Stimulated activated effector memory CD8-positive, alpha-beta T cell treated with anti-CD3 and anti-CD28 coated beads, Interleukin-12 subunit alpha, Interleukin-12 subunit beta, amount 100 ng/mL, for 72 hours (primary cell): ENCODE results near the gene CTDSP2.
A peak's percentile ranks its signal among the peaks of the same experiment; 100 is the strongest.
"Not testable (repeated sequence)": the region's sequence is repeated elsewhere in the genome, so short reads cannot be mapped to it uniquely, and the experiment has no call there.

ENCODE experiments used
- ATAC-seq: fragments of 150-1000 bp; cut with Tn5 transposase; 2 replicates; pipeline ENCODE4 v1.10.0; 2021
- DNase-seq, 2 donors: peaks; one replicate each; pipeline ENCODE4 v3.0.0; 2021 to 2022; ENCODE audit warnings: low spot score in 2 of 2
- H3K27ac Mint-ChIP-seq: one replicate; pipeline ENCODE4 v1.8.0; 2022; ENCODE audit warnings: mild to moderate bottlenecking, mixed read lengths
- H3K36me3 Mint-ChIP-seq: one replicate; pipeline ENCODE4 v1.8.0; 2022; ENCODE audit warnings: mild to moderate bottlenecking, mixed read lengths
- H3K4me1 Mint-ChIP-seq: one replicate; pipeline ENCODE4 v1.8.0; 2022; ENCODE audit warnings: mixed read lengths
- H3K4me3 Mint-ChIP-seq: one replicate; pipeline ENCODE4 v1.8.0; 2022; ENCODE audit warnings: mild to moderate bottlenecking, mixed read lengths
- H3K9me3 Mint-ChIP-seq: one replicate; pipeline ENCODE4 v1.8.0; 2022; ENCODE audit warnings: mixed read lengths

Gene CTDSP2

GRCh38 chr12:57868221-57868620, 21.7 kb upstream of the CTDSP2 start:
- Mint-ChIP-seq H3K4me1 (no peaks in the 10 kb centered on the region), H3K4me3 (no peak overlapping the region), H3K36me3 (no peaks in the 10 kb centered on the region), H3K9me3 (no peaks in the 10 kb centered on the region), H3K27ac (no peak overlapping the region)
- DNase-seq (no peak), ATAC-seq (no peak)

- Mint-ChIP-seq H3K9me3 (no peaks in the 10 kb centered on the region), H3K4me1 (no peaks in the 10 kb centered on the region), H3K4me3 (no peak overlapping the region), H3K36me3 (no peaks in the 10 kb centered on the region), H3K27ac (no peak overlapping the region)
- ATAC-seq (no peak), DNase-seq (no peak)
Measured at GRCh38 chr12:57866308-57867019, 19.9 kb upstream of the CTDSP2 start.

GRCh38 chr12:57865084-57865751, 18.7 kb upstream of the CTDSP2 start:
- Mint-ChIP-seq H3K4me1 (no peaks in the 10 kb centered on the region), H3K27ac (peak overlapping the region; percentile 86), H3K9me3 (no peaks in the 10 kb centered on the region), H3K4me3 (peak overlapping the region; percentile 67), H3K36me3 (no peaks in the 10 kb centered on the region)
- ATAC-seq (peak; percentile 94), DNase-seq (peak; percentile 46 to 73)

- DNase-seq (no peak), ATAC-seq (no peak)
- H3K4me3 Mint-ChIP-seq = peak overlapping the region; percentile 67
- H3K27ac Mint-ChIP-seq = no peak overlapping the region
- H3K4me1 Mint-ChIP-seq = no peaks in the 10 kb centered on the region
- H3K36me3 Mint-ChIP-seq = no peaks in the 10 kb centered on the region
- H3K9me3 Mint-ChIP-seq = no peaks in the 10 kb centered on the region
Measured at GRCh38 chr12:57864442-57865083, 18.0 kb upstream of the CTDSP2 start.

GRCh38 chr12:57863676-57864075, 17.1 kb upstream of the CTDSP2 start:
- Mint-ChIP-seq H3K9me3 (no peaks in the 10 kb centered on the region), H3K36me3 (no peaks in the 10 kb centered on the region), H3K27ac (no peak overlapping the region), H3K4me1 (no peaks in the 10 kb centered on the region), H3K4me3 (no peak overlapping the region)
- DNase-seq = no peak
- ATAC-seq = no peak

- H3K4me1 Mint-ChIP-seq = no peaks in the 10 kb centered on the region
Measured at GRCh38 chr12:57861967-57862366, 15.4 kb upstream of the CTDSP2 start.

GRCh38 chr12:57860883-57861282, 14.4 kb upstream of the CTDSP2 start:
- not testable (repeated sequence) for H3K4me3 Mint-ChIP-seq, DNase-seq, H3K4me1 Mint-ChIP-seq, H3K9me3 Mint-ChIP-seq, H3K27ac Mint-ChIP-seq, H3K36me3 Mint-ChIP-seq, ATAC-seq

More at GRCh38 chr12:57861967-57862366, 15.4 kb upstream of the CTDSP2 start:
- Mint-ChIP-seq H3K27ac (no peak overlapping the region), H3K9me3 (no peaks in the 10 kb centered on the region), H3K4me3 (no peak overlapping the region), H3K36me3 (no peaks in the 10 kb centered on the region)
- no peak for DNase-seq
- no peak for ATAC-seq

- DNase-seq = no peak
- Mint-ChIP-seq H3K27ac (no peak overlapping the region), H3K4me3 (no peak overlapping the region), H3K36me3 (no peaks in the 10 kb centered on the region), H3K9me3 (no peaks in the 10 kb centered on the region), H3K4me1 (no peaks in the 10 kb centered on the region)
- no peak for ATAC-seq
Measured at GRCh38 chr12:57859121-57859520, 12.6 kb upstream of the CTDSP2 start.

GRCh38 chr12:57858123-57858522, 11.6 kb upstream of the CTDSP2 start:
- H3K4me1 Mint-ChIP-seq, H3K4me3 Mint-ChIP-seq, H3K9me3 Mint-ChIP-seq, H3K36me3 Mint-ChIP-seq, DNase-seq, ATAC-seq, H3K27ac Mint-ChIP-seq: not testable (repeated sequence)

GRCh38 chr12:57854965-57855364, 8.4 kb upstream of the CTDSP2 start:
- H3K4me3 Mint-ChIP-seq = no peak overlapping the region
- no peak overlapping the region for H3K27ac Mint-ChIP-seq
- H3K9me3 Mint-ChIP-seq = no peaks in the 10 kb centered on the region
- no peak for ATAC-seq
- H3K36me3 Mint-ChIP-seq = no peaks in the 10 kb centered on the region
- H3K4me1 Mint-ChIP-seq = peaks cover 7% of the 10 kb centered on the region
- DNase-seq = no peak

GRCh38 chr12:57853864-57854556, 7.5 kb upstream of the CTDSP2 start:
- H3K9me3 Mint-ChIP-seq = no peaks in the 10 kb centered on the region
- no peak for DNase-seq
- H3K4me1 Mint-ChIP-seq = peaks cover 7% of the 10 kb centered on the region
- ATAC-seq = peak; percentile 59
- no peaks in the 10 kb centered on the region for H3K36me3 Mint-ChIP-seq
- no peak overlapping the region for H3K4me3 Mint-ChIP-seq
- no peak overlapping the region for H3K27ac Mint-ChIP-seq

- no peaks in the 10 kb centered on the region for H3K9me3 Mint-ChIP-seq
- ATAC-seq (no peak), DNase-seq (no peak)
- peak overlapping the region; percentile 8 for H3K4me3 Mint-ChIP-seq
- H3K36me3 Mint-ChIP-seq = no peaks in the 10 kb centered on the region
- H3K4me1 Mint-ChIP-seq = peaks cover 7% of the 10 kb centered on the region
- H3K27ac Mint-ChIP-seq = no peak overlapping the region
Measured at GRCh38 chr12:57852620-57853500, 6.3 kb upstream of the CTDSP2 start.

- no peaks in the 10 kb centered on the region for H3K36me3 Mint-ChIP-seq
- no peak overlapping the region for H3K27ac Mint-ChIP-seq
- peak overlapping the region; percentile 8 for H3K4me3 Mint-ChIP-seq
- no peaks in the 10 kb centered on the region for H3K9me3 Mint-ChIP-seq
- no peak for DNase-seq
- no peak for ATAC-seq
- peaks cover 7% of the 10 kb centered on the region for H3K4me1 Mint-ChIP-seq
Measured at GRCh38 chr12:57852200-57852599, 5.7 kb upstream of the CTDSP2 start.

- Mint-ChIP-seq H3K9me3 (no peaks in the 10 kb centered on the region), H3K27ac (no peak overlapping the region), H3K4me1 (peaks cover 7% of the 10 kb centered on the region), H3K4me3 (no peak overlapping the region), H3K36me3 (no peaks in the 10 kb centered on the region)
- ATAC-seq = no peak
- DNase-seq = no peak
Measured at GRCh38 chr12:57851552-57851951, 5.0 kb upstream of the CTDSP2 start.
